Left ventricle myocardium superior (tissue), 1 donor: Measurements from ENCODE around the gene LRBA. TPM values are rescaled to one million over a fixed set of nuclear protein-coding genes. Genes with fewer than 3 reads are reported as not detected.

ENCODE experiments used
- ATAC-seq: fragments of 200-7000 bp; cut with Tn5 transposase; one replicate; pipeline ENCODE4 v1.9.1; 2020; ENCODE audit warnings: mild to moderate bottlenecking, moderate library complexity
- DNase-seq: peaks from one replicate; pipeline ENCODE4 v3.0.0-alpha.2; 2020
- intact Hi-C: fragments of 100-400 bp; cut with micrococcal nuclease; formaldehyde crosslinking; loops from one replicate; pipeline ENCODE4 v1.11.0; 2022
- total RNA-seq: library from RNA; stranded (reverse); fragmentation: NEBNext Ultra II Directional; extraction: Animal tissue kit (Norgen Biotek cat#: 25700); gene quantifications from one replicate; pipeline ENCODE4 v1.2.1, GENCODE V29; 2021
- donor health status: DM: no; HTN: yes; CAD: no; lungs with severe emphysema.

LRBA gene
- total RNA-seq, 1 donor from 2014 or later: 21.4 TPM

GRCh38 chr4:150240011-150240410 is 775.1 kb downstream of the LRBA start:
- ATAC-seq (no peak), DNase-seq (no peak)
- intact Hi-C loops: no loop called here

GRCh38 chr4:150238591-150238990 is 776.5 kb downstream of the LRBA start:
- no peak for ATAC-seq
- no peak for DNase-seq
- intact Hi-C loops: no loop called here

GRCh38 chr4:150237110-150237872 is 777.8 kb downstream of the LRBA start:
- intact Hi-C loops: no loop called here
- no peak for ATAC-seq
- DNase-seq: no peak

- intact Hi-C loops: no loop called here
- ATAC-seq (no peak), DNase-seq (no peak)
These were observed 778.5 kb downstream of the LRBA start for GRCh38 chr4:150236626-150237025.

- no peak for DNase-seq
- no peak for ATAC-seq
- intact Hi-C loops: no loop called here
These were observed 779.2 kb downstream of the LRBA start for GRCh38 chr4:150235808-150236271.

GRCh38 chr4:150235317-150235716 is 779.8 kb downstream of the LRBA start:
- intact Hi-C loops: no loop called here
- DNase-seq: no peak
- no peak for ATAC-seq

- intact Hi-C loops: no loop called here
- DNase-seq (no peak), ATAC-seq (no peak)
These were observed 780.8 kb downstream of the LRBA start for GRCh38 chr4:150234246-150234645.

- intact Hi-C loops: no loop called here
- DNase-seq (no peak), ATAC-seq (peak; percentile 84)
These were observed 783.1 kb downstream of the LRBA start for GRCh38 chr4:150232029-150232428.

- no peak for DNase-seq
- ATAC-seq: no peak
- intact Hi-C loops: no loop called here
These were observed 783.8 kb downstream of the LRBA start for GRCh38 chr4:150231107-150231770.

- intact Hi-C loops: no loop called here
- DNase-seq: no peak
- no peak for ATAC-seq
These were observed 784.5 kb downstream of the LRBA start for GRCh38 chr4:150230561-150230960.

GRCh38 chr4:150229520-150229919 is 785.6 kb downstream of the LRBA start:
- DNase-seq: no peak
- intact Hi-C loops: no loop called here
- ATAC-seq: peak; percentile 34

GRCh38 chr4:150224896-150225591 is 790.0 kb downstream of the LRBA start:
- DNase-seq: no peak
- peak; percentile 76 for ATAC-seq
- intact Hi-C loops: no loop called here

GRCh38 chr4:150219841-150220240 is 795.2 kb downstream of the LRBA start:
- DNase-seq: no peak
- ATAC-seq: peak; percentile 34
- intact Hi-C loops: no loop called here

GRCh38 chr4:150218447-150218846 is 796.6 kb downstream of the LRBA start:
- ATAC-seq (no peak), DNase-seq (no peak)
- intact Hi-C loops: no loop called here

- no peak for ATAC-seq
- intact Hi-C loops: no loop called here
- DNase-seq: peak; percentile 49
These were observed 797.3 kb downstream of the LRBA start for GRCh38 chr4:150217808-150218207.

- intact Hi-C loops: no loop called here
- ATAC-seq (peak; percentile 60), DNase-seq (no peak)
These were observed 797.9 kb downstream of the LRBA start for GRCh38 chr4:150217192-150217591.

GRCh38 chr4:150216726-150217125 is 798.4 kb downstream of the LRBA start:
- intact Hi-C loops: no loop called here
- DNase-seq: no peak
- no peak for ATAC-seq

GRCh38 chr4:150215601-150216000 is 799.5 kb downstream of the LRBA start:
- DNase-seq: no peak
- ATAC-seq: peak; percentile 11
- intact Hi-C loops: no loop called here
